AG09309 (cell line): ENCODE data around the gene MICAL3.
"Not testable (repeated sequence)": the region's sequence is repeated elsewhere in the genome, so short reads cannot be mapped to it uniquely, and the experiment has no call there.

Source experiments
- DNase-seq: peaks from one replicate; pipeline ENCODE4 v3.0.0-alpha.2; 2010; ENCODE audit warnings: low read depth
- H3K4me3 ChIP-seq: 2 replicates; pipeline ENCODE4 v1.5.1; 2011; ENCODE audit warnings: mild to moderate bottlenecking, low read depth, low read length, moderate library complexity; ENCODE audit not compliant: control insufficient read depth
- CTCF ChIP-seq: IDR thresholded peaks from 2 replicates; pipeline ENCODE4 v1.5.1; 2011; ENCODE audit warnings: mild to moderate bottlenecking, low read depth, low read length, inconsistent platforms; ENCODE audit not compliant: insufficient read depth, control insufficient read depth; ENCODE audit errors: missing control alignments

The MICAL3 gene

GRCh38 chr22:18055619-18056160 is 31.3 kb upstream of the MICAL3 start:
- H3K4me3 ChIP-seq, result no peak overlapping the region
- no peak for DNase-seq
- no peak for TF ChIP-seq CTCF

GRCh38 chr22:18053216-18053946 is 29.0 kb upstream of the MICAL3 start:
- not testable (repeated sequence) for DNase-seq

GRCh38 chr22:18051113-18051512 is 26.8 kb upstream of the MICAL3 start:
- H3K4me3 ChIP-seq, DNase-seq: not testable (repeated sequence)

More at GRCh38 chr22:18053216-18053946, 29.0 kb upstream of the MICAL3 start:
- H3K4me3 ChIP-seq, result not testable (repeated sequence)

- no peak for TF ChIP-seq CTCF
- no peak overlapping the region for H3K4me3 ChIP-seq
- DNase-seq, result no peak
Measured at GRCh38 chr22:18050065-18050464, 25.7 kb upstream of the MICAL3 start.

- TF ChIP-seq CTCF, result no peak
- no peak for DNase-seq
- no peak overlapping the region for H3K4me3 ChIP-seq
Measured at GRCh38 chr22:18048441-18048898, 24.1 kb upstream of the MICAL3 start.

- no peak for TF ChIP-seq CTCF
- H3K4me3 ChIP-seq, result no peak overlapping the region
- DNase-seq, result no peak
Measured at GRCh38 chr22:18048041-18048440, 23.7 kb upstream of the MICAL3 start.

GRCh38 chr22:18045794-18046193 is 21.4 kb upstream of the MICAL3 start:
- no peak overlapping the region for H3K4me3 ChIP-seq
- TF ChIP-seq CTCF, result no peak
- DNase-seq, result no peak
